ENCODE measurements around the gene GLB1L3. TPM values are rescaled to one million over a fixed set of nuclear protein-coding genes. Genes with fewer than 3 reads are reported as not detected.
"Not testable (repeated sequence)": the region's sequence is repeated elsewhere in the genome, so short reads cannot be mapped to it uniquely, and the experiment has no call there.

Gene GLB1L3
- total RNA-seq, 2 experiments from 2014 or later = 11.2 to 11.9 TPM

- POLR2A ChIA-PET = no interaction called here
- DNase-seq = no peak
- peaks cover 18% of the 10 kb centered on the region for H3K36me3 Mint-ChIP-seq (ENCODE audit: low read depth)
- H3K27ac Mint-ChIP-seq = no peak overlapping the region
- H3K4me1 Mint-ChIP-seq (ENCODE audit: low read depth) = no peaks in the 10 kb centered on the region
- H3K9me3 Mint-ChIP-seq = peaks cover 18% of the 10 kb centered on the region
- CTCF ChIA-PET = no interaction called here
- intact Hi-C loops (cut with micrococcal nuclease) = no loop called here
- no peak for TF ChIP-seq CTCF (IDR thresholded peaks at IDR 0.05)
- no peak for ATAC-seq
- H3K4me3 Mint-ChIP-seq = no peak overlapping the region
- H3K27me3 Mint-ChIP-seq = peaks cover 3% of the 10 kb centered on the region
These were observed 37.8 kb downstream of the GLB1L3 start for GRCh38 chr11:134313821-134314607.

- peaks cover 11% of the 10 kb centered on the region for H3K27me3 Mint-ChIP-seq
- peaks cover 32% of the 10 kb centered on the region for H3K36me3 Mint-ChIP-seq (ENCODE audit: low read depth)
- no peak overlapping the region for H3K27ac Mint-ChIP-seq
- POLR2A ChIA-PET = no interaction called here
- ATAC-seq (no peak), DNase-seq (no peak)
- TF ChIP-seq CTCF (IDR thresholded peaks at IDR 0.05) = no peak
- H3K4me3 Mint-ChIP-seq = no peak overlapping the region
- intact Hi-C loops (cut with micrococcal nuclease) = no loop called here
- peaks cover 26% of the 10 kb centered on the region for H3K9me3 Mint-ChIP-seq
- CTCF ChIA-PET = no interaction called here
- no peaks in the 10 kb centered on the region for H3K4me1 Mint-ChIP-seq (ENCODE audit: low read depth)
These were observed 40.9 kb downstream of the GLB1L3 start for GRCh38 chr11:134317103-134317502.

- Mint-ChIP-seq H3K36me3 (ENCODE audit: low read depth) (peaks cover 32% of the 10 kb centered on the region), H3K9me3 (peaks cover 29% of the 10 kb centered on the region), H3K27me3 (peaks cover 10% of the 10 kb centered on the region)
- ATAC-seq; CTCF ChIA-PET; H3K4me3 Mint-ChIP-seq; intact Hi-C loops (cut with micrococcal nuclease); H3K4me1 Mint-ChIP-seq (ENCODE audit: low read depth); POLR2A ChIA-PET; DNase-seq; H3K27ac Mint-ChIP-seq: not testable (repeated sequence)
These were observed 45.2 kb downstream of the GLB1L3 start for GRCh38 chr11:134321373-134321772.

GRCh38 chr11:134322553-134322952 lies 46.4 kb downstream of the GLB1L3 start:
- H3K9me3 Mint-ChIP-seq = peaks cover 20% of the 10 kb centered on the region
- DNase-seq (no peak), ATAC-seq (no peak)
- ChIA-PET POLR2A (no interaction called here), CTCF (no interaction called here)
- no peak for TF ChIP-seq CTCF (IDR thresholded peaks at IDR 0.05)
- H3K27ac Mint-ChIP-seq = no peak overlapping the region
- no peak overlapping the region for H3K4me3 Mint-ChIP-seq
- no peaks in the 10 kb centered on the region for H3K4me1 Mint-ChIP-seq (ENCODE audit: low read depth)
- H3K27me3 Mint-ChIP-seq = peaks cover 12% of the 10 kb centered on the region
- peaks cover 25% of the 10 kb centered on the region for H3K36me3 Mint-ChIP-seq (ENCODE audit: low read depth)
- intact Hi-C loops (cut with micrococcal nuclease) = no loop called here

- Mint-ChIP-seq H3K9me3 (no peaks in the 10 kb centered on the region), H3K4me3 (no peak overlapping the region), H3K27me3 (peaks cover 17% of the 10 kb centered on the region), H3K4me1 (ENCODE audit: low read depth) (peaks cover 5% of the 10 kb centered on the region), H3K27ac (no peak overlapping the region), H3K36me3 (ENCODE audit: low read depth) (no peaks in the 10 kb centered on the region)
- ChIA-PET POLR2A (no interaction called here), CTCF (no interaction called here)
- intact Hi-C loops (cut with micrococcal nuclease) = no loop called here
- ATAC-seq = no peak
- no peak for TF ChIP-seq CTCF (IDR thresholded peaks at IDR 0.05)
- DNase-seq = no peak
These were observed 52.3 kb downstream of the GLB1L3 start for GRCh38 chr11:134328433-134328832.
